Measurements from ENCODE around the gene TRIM24. TPM values are rescaled to one million over a fixed set of nuclear protein-coding genes. Genes with fewer than 3 reads are reported as not detected.

Gene TRIM24
- polyA plus RNA-seq, 1 of the 3 experiments (the other 2 are of a cell fraction) = 5.3 TPM

DNA sequence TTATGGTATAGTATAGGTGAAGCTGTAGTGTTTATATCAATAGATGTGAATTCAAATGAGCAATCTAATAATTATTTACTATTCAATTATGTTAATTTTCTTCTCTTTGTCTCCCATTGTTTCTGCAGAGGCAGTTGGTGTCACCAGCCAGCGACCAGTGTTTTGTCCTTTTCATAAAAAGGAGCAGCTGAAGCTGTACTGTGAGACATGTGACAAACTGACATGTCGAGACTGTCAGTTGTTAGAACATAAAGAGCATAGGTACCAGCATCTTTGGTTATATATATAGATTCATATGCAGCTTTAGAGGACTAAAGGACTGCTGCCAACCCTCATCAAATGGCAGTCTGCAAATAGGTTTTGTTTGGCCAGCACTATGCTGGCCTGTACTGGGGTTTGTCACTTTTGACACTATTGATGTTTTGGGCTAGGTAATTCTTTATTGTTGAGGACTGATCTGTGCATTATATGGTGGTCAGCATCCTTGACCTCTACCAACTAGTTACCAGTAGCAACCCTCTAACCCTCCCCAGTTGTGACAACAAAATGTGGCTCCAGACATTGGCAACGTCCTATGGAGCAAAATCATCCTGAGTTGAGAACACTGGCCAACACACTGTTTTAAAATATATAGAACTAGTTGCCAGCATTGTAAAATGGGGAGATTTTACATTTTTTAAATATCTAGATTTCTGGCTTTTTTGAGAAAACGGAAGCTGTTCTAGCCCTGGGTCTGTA, 59.2 kb downstream of the TRIM24 start:
- no peak overlapping the region for H3K4me3 ChIP-seq (ENCODE audit: low read depth in 2 of 2, low read length in 1 of 2)
- WGBS (ENCODE audit: low lambda C conversion rate) = 93% methylated on average over 4 of the region's 4 CpGs
- POLR2A ChIA-PET = no interaction called here
- no peak overlapping the region for H3K9ac ChIP-seq
- H3K36me3 ChIP-seq (replicated peaks in 1 of 2; ENCODE audit: control insufficient read depth in 1 of 2, insufficient read depth in 2 of 2, low read length in 1 of 2) = peaks cover 54 to 70% of the 10 kb centered on the region in 2 experiments
- H3K79me2 ChIP-seq (ENCODE audit: insufficient read depth) = no peaks in the 10 kb centered on the region
- H3K4me1 ChIP-seq (ENCODE audit: control insufficient read depth in 1 of 2, insufficient read depth in 2 of 2, low read depth in 1 of 2, low read length in 1 of 2) = no peaks in the 10 kb centered on the region; a peak in 1 of 4 replicates
- H4K20me1 ChIP-seq (ENCODE audit: insufficient read depth) = no peaks in the 10 kb centered on the region
- TF ChIP-seq GABPA (IDR thresholded peaks at IDR 0.05; ENCODE audit: low read depth) = no peak
- TF ChIP-seq RAD21 (IDR thresholded peaks at IDR 0.05; ENCODE audit: low read length) = no peak
- no peak for TF ChIP-seq GATA2 (CRISPR knock-in tag; IDR thresholded peaks at IDR 0.05)
- TF ChIP-seq, protein P1, sequence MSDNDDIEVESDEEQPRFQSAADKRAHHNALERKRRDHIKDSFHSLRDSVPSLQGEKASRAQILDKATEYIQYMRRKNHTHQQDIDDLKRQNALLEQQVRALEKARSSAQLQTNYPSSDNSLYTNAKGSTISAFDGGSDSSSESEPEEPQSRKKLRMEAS (IDR thresholded peaks at IDR 0.05; ENCODE audit: low read depth) = no peak
- no peak for TF ChIP-seq RXRA (IDR thresholded peaks at IDR 0.05; ENCODE audit: borderline replicate concordance, low read depth)
- TF ChIP-seq, protein P2, sequence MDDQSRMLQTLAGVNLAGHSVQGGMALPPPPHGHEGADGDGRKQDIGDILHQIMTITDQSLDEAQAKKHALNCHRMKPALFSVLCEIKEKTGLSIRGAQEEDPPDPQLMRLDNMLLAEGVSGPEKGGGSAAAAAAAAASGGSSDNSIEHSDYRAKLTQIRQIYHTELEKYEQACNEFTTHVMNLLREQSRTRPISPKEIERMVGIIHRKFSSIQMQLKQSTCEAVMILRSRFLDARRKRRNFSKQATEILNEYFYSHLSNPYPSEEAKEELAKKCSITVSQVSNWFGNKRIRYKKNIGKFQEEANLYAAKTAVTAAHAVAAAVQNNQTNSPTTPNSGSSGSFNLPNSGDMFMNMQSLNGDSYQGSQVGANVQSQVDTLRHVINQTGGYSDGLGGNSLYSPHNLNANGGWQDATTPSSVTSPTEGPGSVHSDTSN (IDR thresholded peaks at IDR 0.05) = no peak
- no peak for TF ChIP-seq NRF1 (IDR thresholded peaks at IDR 0.05; ENCODE audit: low read depth, low read length)
- TF ChIP-seq FOXJ3 (CRISPR knock-in tag; IDR thresholded peaks at IDR 0.05) = no peak
- no peak for TF ChIP-seq RFX5 (IDR thresholded peaks at IDR 0.05; ENCODE audit: low read length)
- H3K27ac ChIP-seq (ENCODE audit: low read depth in 2 of 2, low read length in 1 of 2) = no peak overlapping the region
- no peak for DNase-seq
- H3F3A ChIP-seq (replicated peaks; ENCODE audit: insufficient read depth) = no peaks in the 10 kb centered on the region
- H3K9me2 ChIP-seq = no peaks in the 10 kb centered on the region
- H3K9me3 ChIP-seq = no peaks in the 10 kb centered on the region
- CTCF ChIA-PET = interaction anchor here (0.6 to 1.2 kb wide), 3 partner anchors 9 to 68 kb away, joined by 3 read pairs; no protein-coding TSS in a partner anchor
- H3K27me3 ChIP-seq (ENCODE audit: insufficient read depth) = no peaks in the 10 kb centered on the region
- H2AFZ ChIP-seq (ENCODE audit: low read depth) = no peak overlapping the region
- no peak overlapping the region for H3K4me2 ChIP-seq

DNA sequence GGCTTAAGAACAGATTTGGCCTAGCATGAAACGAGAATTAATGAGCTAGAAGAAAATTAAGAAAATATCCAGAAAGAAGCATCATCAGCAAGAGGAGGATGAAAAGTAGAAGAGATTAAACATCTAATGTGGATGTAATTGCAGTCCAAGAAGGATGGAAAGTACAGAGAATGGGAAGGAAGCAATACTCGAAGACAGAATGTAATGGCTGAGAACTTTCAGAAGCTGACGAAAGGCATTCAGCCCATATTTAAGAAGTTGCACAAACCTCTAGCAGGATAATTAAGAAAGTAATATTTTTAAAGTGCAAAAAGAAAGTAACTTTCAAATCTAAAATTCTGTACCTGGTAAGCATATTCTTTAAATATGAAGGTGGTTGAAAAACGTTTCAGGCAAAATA, 60.7 kb downstream of the TRIM24 start:
- no peak for DNase-seq
- WGBS (ENCODE audit: low lambda C conversion rate) = 91% methylated on average over 4 of the region's 4 CpGs
- no peaks in the 10 kb centered on the region for H3K79me2 ChIP-seq (ENCODE audit: insufficient read depth)
- H3K9me3 ChIP-seq = no peaks in the 10 kb centered on the region; the same call in none of the 2 replicates
- H3K36me3 ChIP-seq (replicated peaks in 1 of 2; ENCODE audit: control insufficient read depth in 1 of 2, insufficient read depth in 2 of 2, low read length in 1 of 2) = peaks cover 69 to 76% of the 10 kb centered on the region in 2 experiments
- no peaks in the 10 kb centered on the region for H3F3A ChIP-seq (replicated peaks; ENCODE audit: insufficient read depth)
- no peak overlapping the region for H3K4me3 ChIP-seq (ENCODE audit: low read depth in 2 of 2, low read length in 1 of 2)
- no peaks in the 10 kb centered on the region for H3K27me3 ChIP-seq (ENCODE audit: insufficient read depth)
- H3K9ac ChIP-seq = no peak overlapping the region
- H3K4me1 ChIP-seq (ENCODE audit: control insufficient read depth in 1 of 2, insufficient read depth in 2 of 2, low read depth in 1 of 2, low read length in 1 of 2) = no peaks in the 10 kb centered on the region; a peak in 1 of 4 replicates
- POLR2A ChIA-PET = interaction anchor here (0.7 kb wide), 1 partner anchor 16 kb away, joined by 3 read pairs; no protein-coding TSS in a partner anchor
- TF ChIP-seq FOXJ3 (CRISPR knock-in tag; IDR thresholded peaks at IDR 0.05) (no peak), RFX5 (IDR thresholded peaks at IDR 0.05; ENCODE audit: low read length) (no peak), FOXM1 (IDR thresholded peaks at IDR 0.05; ENCODE audit: low read depth) (no peak), YY1 (IDR thresholded peaks at IDR 0.05; ENCODE audit: low read depth) (no peak), FOSL2 (IDR thresholded peaks at IDR 0.05; ENCODE audit: borderline replicate concordance, low read depth) (no peak), TAF1 (IDR thresholded peaks at IDR 0.05; ENCODE audit: borderline replicate concordance, low read depth, low read length) (no peak), EP300 (IDR thresholded peaks at IDR 0.05; ENCODE audit: borderline replicate concordance in 1 of 2, low read depth in 1 of 2, low read length in 1 of 2) (no peak), CHD2 (IDR thresholded peaks at IDR 0.05; ENCODE audit: low read length, partially characterized antibody) (no peak), MEF2A (IDR thresholded peaks at IDR 0.05; ENCODE audit: borderline replicate concordance, low read depth) (no peak)
- TF ChIP-seq, protein P1 (IDR thresholded peaks at IDR 0.05; ENCODE audit: low read depth) = no peak
- TF ChIP-seq, protein P3, sequence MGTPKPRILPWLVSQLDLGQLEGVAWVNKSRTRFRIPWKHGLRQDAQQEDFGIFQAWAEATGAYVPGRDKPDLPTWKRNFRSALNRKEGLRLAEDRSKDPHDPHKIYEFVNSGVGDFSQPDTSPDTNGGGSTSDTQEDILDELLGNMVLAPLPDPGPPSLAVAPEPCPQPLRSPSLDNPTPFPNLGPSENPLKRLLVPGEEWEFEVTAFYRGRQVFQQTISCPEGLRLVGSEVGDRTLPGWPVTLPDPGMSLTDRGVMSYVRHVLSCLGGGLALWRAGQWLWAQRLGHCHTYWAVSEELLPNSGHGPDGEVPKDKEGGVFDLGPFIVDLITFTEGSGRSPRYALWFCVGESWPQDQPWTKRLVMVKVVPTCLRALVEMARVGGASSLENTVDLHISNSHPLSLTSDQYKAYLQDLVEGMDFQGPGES (IDR thresholded peaks at IDR 0.05; ENCODE audit: low read depth, low read length) = no peak
- CTCF ChIA-PET = interaction anchor here (0.6 to 1.1 kb wide), 2 partner anchors 15 to 31 kb away, joined by 3 read pairs; no protein-coding TSS in a partner anchor
- H4K20me1 ChIP-seq (ENCODE audit: insufficient read depth) = no peaks in the 10 kb centered on the region
- H3K4me2 ChIP-seq = no peak overlapping the region
- no peak overlapping the region for H3K27ac ChIP-seq (ENCODE audit: low read depth in 2 of 2, low read length in 1 of 2)
- no peaks in the 10 kb centered on the region for H3K9me2 ChIP-seq
- no peak overlapping the region for H2AFZ ChIP-seq (ENCODE audit: low read depth)

Data from SK-N-SH (cell line).